Ureter (tissue), 1 donor: ENCODE results near the gene DEK. TPM values are rescaled to one million over a fixed set of nuclear protein-coding genes. Genes with fewer than 3 reads are reported as not detected.
"Not testable (repeated sequence)": the region's sequence is repeated elsewhere in the genome, so short reads cannot be mapped to it uniquely, and the experiment has no call there.

Source experiments
- DNase-seq: peaks from one replicate; pipeline ENCODE4 v3.0.0-alpha.2; 2020; ENCODE audit warnings: low spot score
- total RNA-seq: library from RNA; stranded (reverse); gene quantifications from one replicate; pipeline ENCODE4 v1.2.4, GENCODE V29; 2023
- donor health status: DM: yes; HTN: yes; CAD: no.

DEK gene
- total RNA-seq, 1 donor from 2014 or later, result 66.2 TPM

DNA sequence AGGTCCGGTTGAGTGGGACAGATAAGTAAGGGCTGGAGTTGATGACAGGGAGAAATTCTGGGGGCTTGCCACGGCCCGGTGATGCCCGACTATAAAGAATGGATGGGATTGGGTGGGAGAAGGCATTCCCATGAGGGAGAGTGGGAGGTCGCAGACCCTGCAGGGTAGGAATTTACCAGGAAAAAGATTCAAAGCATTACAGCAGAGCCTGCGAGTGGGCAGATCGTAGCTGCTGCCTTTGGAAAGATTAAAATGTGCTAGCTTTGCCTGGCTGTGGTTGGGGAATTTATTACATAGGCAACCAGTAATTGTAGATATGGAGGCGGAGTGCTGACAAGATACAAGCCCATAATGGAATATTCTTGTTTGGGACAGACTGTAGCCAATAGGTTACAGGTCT lies 59.6 kb downstream of the DEK start:
- no peak for DNase-seq

GRCh38 chr6:18203786-18204185 lies 60.5 kb downstream of the DEK start:
- DNase-seq, result no peak

- DNase-seq, result no peak
These were observed 72.3 kb downstream of the DEK start for GRCh38 chr6:18192026-18192425.

DNA sequence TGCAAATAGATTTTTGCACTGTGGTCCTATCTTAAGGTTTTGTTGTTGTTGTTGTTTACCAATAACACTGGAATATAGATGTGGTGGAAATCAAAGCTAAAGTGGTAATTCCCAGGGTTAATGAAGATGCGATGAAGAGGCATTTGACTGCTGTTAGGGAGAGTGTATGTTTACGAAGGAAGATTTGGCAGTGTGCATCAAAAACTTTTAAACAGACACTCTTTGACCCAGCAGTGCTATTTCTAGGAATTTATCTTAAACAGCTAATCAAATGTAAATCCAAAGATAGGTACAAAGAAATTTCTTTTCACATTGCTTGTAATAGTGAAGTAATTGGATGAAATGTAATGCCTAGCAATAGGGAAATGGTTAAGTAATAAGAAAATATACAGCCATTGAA lies 75.1 kb downstream of the DEK start:
- no peak for DNase-seq

DNA sequence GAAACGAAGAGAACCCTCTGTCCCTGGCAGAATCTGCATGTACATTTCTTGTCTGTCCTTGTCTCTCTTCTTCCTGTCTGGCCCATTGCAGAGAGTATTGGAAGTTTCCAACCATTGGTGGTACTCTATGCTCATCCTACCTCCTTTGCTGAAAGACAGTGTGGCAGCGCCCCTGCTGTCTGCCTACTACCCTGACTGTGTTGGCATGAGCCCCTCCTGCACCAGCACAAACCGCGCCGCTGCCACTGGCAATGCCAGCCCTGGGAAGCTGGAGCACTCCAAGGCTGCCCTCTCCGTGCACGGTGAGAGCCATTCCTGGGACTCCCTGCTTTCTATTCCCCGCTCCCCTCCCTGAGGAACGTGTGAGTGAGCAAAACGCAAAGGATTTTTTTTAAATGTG lies 76.6 kb downstream of the DEK start:
- no peak for DNase-seq

DNA sequence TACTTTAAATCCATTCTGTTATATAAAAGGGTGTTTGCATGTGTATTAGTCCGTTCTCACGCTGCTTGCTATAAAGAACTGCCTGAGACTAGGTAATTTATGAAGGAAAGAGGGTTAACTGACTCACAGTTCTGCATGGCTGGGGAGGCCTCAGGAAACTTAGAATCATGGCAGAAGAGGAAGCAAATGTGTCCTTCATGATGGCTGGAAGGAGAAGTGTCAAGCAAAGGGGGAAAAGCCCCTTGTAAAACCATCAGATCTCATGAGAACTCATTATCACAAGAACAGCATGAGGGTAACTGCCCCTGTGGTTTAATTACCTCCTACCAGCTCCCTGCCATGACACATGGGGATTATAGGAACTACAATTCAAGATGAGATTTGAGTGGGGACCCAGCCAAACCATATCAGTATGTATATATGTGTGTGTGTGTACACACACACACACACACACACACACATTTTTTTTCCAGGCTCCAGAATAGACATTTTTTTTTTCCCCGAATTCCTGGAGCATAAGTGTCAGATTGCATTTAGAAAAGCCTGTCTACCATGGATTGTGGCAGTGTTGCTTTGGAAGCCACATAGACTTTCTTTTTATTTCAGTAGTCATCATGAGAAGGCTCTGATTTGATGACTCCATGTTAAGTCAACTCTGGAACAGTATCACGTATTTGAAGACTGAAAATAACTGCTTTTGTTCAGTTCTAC lies 77.6 kb downstream of the DEK start:
- DNase-seq, result no peak

DNA sequence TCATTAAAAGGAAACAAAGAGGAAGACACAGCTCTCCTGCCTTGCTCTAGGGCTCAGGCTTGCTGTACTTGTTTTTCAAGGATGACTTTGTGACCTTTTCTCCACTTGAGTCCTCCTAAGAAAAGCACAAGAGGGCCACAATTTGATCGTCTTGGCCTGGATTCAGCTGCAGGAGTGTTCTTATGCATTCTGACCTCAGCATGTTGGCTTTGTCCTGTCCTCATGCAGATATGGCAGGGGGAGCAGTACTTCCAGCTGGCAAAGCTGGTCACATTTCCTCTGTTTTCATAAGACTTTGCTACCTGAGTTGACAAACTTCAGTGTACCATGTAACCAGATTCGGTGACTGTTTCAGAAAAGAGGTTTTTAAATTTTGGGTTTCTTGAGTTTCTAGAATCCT lies 78.3 kb downstream of the DEK start:
- DNase-seq, result no peak

- DNase-seq, result no peak
These were observed 78.7 kb downstream of the DEK start for GRCh38 chr6:18185624-18186023.

- DNase-seq, result no peak
These were observed 80.6 kb downstream of the DEK start for GRCh38 chr6:18183766-18184165.

GRCh38 chr6:18182568-18182967 lies 81.8 kb downstream of the DEK start:
- DNase-seq, result no peak

- DNase-seq, result no peak
These were observed 84.5 kb downstream of the DEK start for GRCh38 chr6:18179770-18180356.

DNA sequence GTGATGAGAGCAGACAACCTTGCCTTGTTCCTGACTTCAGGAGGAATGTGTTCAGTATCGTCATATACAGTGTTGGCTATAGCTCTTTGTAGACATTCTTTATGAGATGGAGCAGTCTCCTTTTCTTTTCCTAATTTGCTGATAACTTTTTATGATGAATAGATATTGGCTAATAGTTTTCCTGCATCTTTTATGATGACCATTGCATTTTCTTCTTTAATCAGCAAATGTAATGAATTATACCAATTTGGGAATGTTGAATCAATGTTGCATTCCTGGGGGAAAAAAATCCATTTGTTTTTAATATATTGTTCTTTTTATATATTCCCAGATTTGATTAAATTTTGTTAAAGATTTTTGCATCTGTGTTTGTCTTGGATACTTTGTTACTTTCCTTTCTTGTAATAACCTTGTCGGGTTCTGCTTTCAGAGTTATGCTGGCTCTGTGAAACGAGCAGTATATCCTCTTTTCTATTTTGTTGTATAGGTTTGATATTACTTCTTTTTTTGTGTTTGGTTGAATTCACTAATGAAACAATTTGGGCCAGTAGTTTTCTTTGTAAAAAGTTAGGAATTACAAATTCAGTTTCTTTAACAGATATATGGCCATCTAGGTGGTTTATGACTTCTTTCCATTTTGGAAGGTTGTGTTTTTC lies 85.2 kb downstream of the DEK start:
- DNase-seq, result no peak

GRCh38 chr6:18177286-18177965 lies 86.9 kb downstream of the DEK start:
- DNase-seq, result no peak

DNA sequence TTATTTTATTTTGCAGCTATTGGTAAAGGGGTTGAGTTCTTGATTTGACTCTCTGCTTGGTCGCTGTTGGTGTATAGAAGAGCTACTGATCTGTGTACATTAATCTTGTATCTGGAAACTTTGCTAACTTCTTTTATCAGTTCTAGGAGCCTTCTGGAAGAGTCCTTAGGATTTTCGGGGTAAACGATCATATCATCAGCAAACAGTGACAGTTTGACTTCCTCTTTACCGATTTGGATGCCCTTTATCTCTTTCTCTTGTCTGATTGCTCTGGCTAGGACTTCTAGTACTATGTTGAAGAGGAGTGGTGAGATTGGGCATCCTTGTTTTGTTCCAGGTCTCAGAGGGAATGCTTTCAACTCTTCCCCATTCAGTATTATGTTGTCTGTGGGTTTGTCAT lies 88.1 kb downstream of the DEK start:
- not testable (repeated sequence) for DNase-seq

Other genes starting within 250 kb of the DEK start
- 4.1 TPM for gene NHLRC1, start 141.9 kb downstream of the DEK start, total RNA-seq
- 9.5 TPM for gene TPMT, start 109.5 kb downstream of the DEK start, total RNA-seq
- 18.8 TPM for gene KDM1B, start 109.1 kb downstream of the DEK start, total RNA-seq
- 34.0 TPM for gene RNF144B, start 122.8 kb upstream of the DEK start, total RNA-seq